Thyroid gland (tissue), 4 donors: Measurements from ENCODE around the gene FRMD4A. TPM values are rescaled to one million over a fixed set of nuclear protein-coding genes. Genes with fewer than 3 reads are reported as not detected.

ENCODE experiments used
- DNase-seq, 2 donors: peaks; one replicate each; pipeline ENCODE4 v3.0.0-alpha.2; 2019
- H3K27ac ChIP-seq, 3 donors: fragments of 200-600 bp; sonication (generic); 1 replicate in 2 of 3; 2 replicates in 1 of 3; pipeline ENCODE4 v1.5.1; 2016 to 2019; ENCODE audit warnings: mild to moderate bottlenecking in 1 of 3, moderate library complexity in 1 of 3
- H3K27me3 ChIP-seq: fragments of 200-600 bp; sonication (generic); one replicate; pipeline ENCODE4 v1.5.1; 2019
- H3K36me3 ChIP-seq, 2 donors: fragments of 200-600 bp; sonication (generic); one replicate each; pipeline ENCODE4 v1.5.1; 2016 to 2019
- H3K4me1 ChIP-seq, 2 donors: fragments of 200-600 bp; sonication (generic); one replicate each; pipeline ENCODE4 v1.5.1; 2017 to 2019
- H3K4me3 ChIP-seq, 3 donors: fragments of 200-600 bp; sonication (generic); replicated peaks in 1 of 3; 1 replicate in 2 of 3; 2 replicates in 1 of 3; pipeline ENCODE4 v1.5.1; 2016; ENCODE audit warnings: mild to moderate bottlenecking in 1 of 3
- H3K9me3 ChIP-seq: fragments of 200-600 bp; sonication (generic); one replicate; pipeline ENCODE4 v1.5.1; 2017
- CTCF ChIP-seq, 6 experiments: fragments of 200-600 bp in 3 of 6; fragments of 450-650 bp in 3 of 6; sonication (generic) in 3 of 6; IDR thresholded peaks; one replicate each; pipeline ENCODE4 v1.5.1; 2016 to 2019; ENCODE audit warnings: antibody characterized with exemption in 6 of 6, mild to moderate bottlenecking in 2 of 6, inconsistent platforms in 1 of 6, moderate library complexity in 1 of 6
- POLR2A ChIP-seq, 2 donors: fragments of 450-650 bp; IDR thresholded peaks; one replicate each; pipeline ENCODE4 v1.6.1; 2017; ENCODE audit warnings: antibody characterized with exemption in 2 of 2, mild to moderate bottlenecking in 2 of 2, moderate library complexity in 1 of 2
- WGBS, 2 donors: methylation state at CpG; one replicate each; pipeline ENCODE4 v1.1.5; 2017; 5-methylcytosine and 5-hydroxymethylcytosine counted together
- intact Hi-C: fragments of 100-400 bp; cut with DNase I; formaldehyde crosslinking; loops from one replicate; pipeline ENCODE4 v1.15.1; 2023
- total RNA-seq, 4 donors: library from RNA; depleted of rRNA; stranded (reverse); fragments of >200 nt; gene quantifications; one replicate each; pipeline ENCODE4 v1.2.3, GENCODE V29; 2016

The FRMD4A gene
- total RNA-seq, 4 donors from 2014 or later, result 10.6 to 18.6 (median 16.3) TPM

- no peak overlapping the region for H3K27ac ChIP-seq
- no peak for DNase-seq
- WGBS, 2 donors, result 90 to 93% methylated on average over 13 of the region's 13 CpGs
- intact Hi-C loops, result no loop called here
- no peaks in the 10 kb centered on the region for H3K36me3 ChIP-seq
- TF ChIP-seq POLR2A (IDR thresholded peaks at IDR 0.05), result no peak
- no peaks in the 10 kb centered on the region for H3K9me3 ChIP-seq
- H3K27me3 ChIP-seq, result no peaks in the 10 kb centered on the region
- H3K4me3 ChIP-seq, result no peak overlapping the region
- peaks cover 9 to 15% of the 10 kb centered on the region in 2 donors for H3K4me1 ChIP-seq
Measured at GRCh38 chr10:14172336-14172950, 158.3 kb downstream of the FRMD4A start.

- Histone ChIP-seq H3K36me3 (no peaks in the 10 kb centered on the region), H3K27me3 (no peaks in the 10 kb centered on the region), H3K27ac (no peak overlapping the region), H3K4me3 (no peak overlapping the region), H3K9me3 (no peaks in the 10 kb centered on the region), H3K4me1 (peaks cover 9 to 15% of the 10 kb centered on the region in 2 donors)
- WGBS, 2 donors, result 94 to 100% methylated on average over 1 of the region's 1 CpG
- TF ChIP-seq POLR2A (IDR thresholded peaks at IDR 0.05), result no peak
- no peak for TF ChIP-seq CTCF (IDR thresholded peaks at IDR 0.05)
- no peak for DNase-seq
- intact Hi-C loops, result no loop called here
Measured at GRCh38 chr10:14171336-14171735, 159.4 kb downstream of the FRMD4A start.

- Histone ChIP-seq H3K27me3 (no peaks in the 10 kb centered on the region), H3K27ac (no peak overlapping the region), H3K36me3 (no peaks in the 10 kb centered on the region), H3K4me3 (no peak overlapping the region), H3K9me3 (no peaks in the 10 kb centered on the region), H3K4me1 (no peaks in the 10 kb centered on the region)
- no peak for DNase-seq
- 68 to 72% methylated on average over 20 of the region's 20 CpGs for WGBS, 2 donors
- TF ChIP-seq CTCF (IDR thresholded peaks at IDR 0.05), result no peak
- no peak for TF ChIP-seq POLR2A (IDR thresholded peaks at IDR 0.05)
- intact Hi-C loops, result no loop called here
Measured at GRCh38 chr10:14163377-14164086, 167.2 kb downstream of the FRMD4A start.

GRCh38 chr10:14162629-14163344, 167.9 kb downstream of the FRMD4A start:
- intact Hi-C loops, result no loop called here
- Histone ChIP-seq H3K4me3 (no peak overlapping the region), H3K36me3 (no peaks in the 10 kb centered on the region), H3K27me3 (no peaks in the 10 kb centered on the region), H3K4me1 (no peaks in the 10 kb centered on the region), H3K9me3 (no peaks in the 10 kb centered on the region), H3K27ac (no peak overlapping the region)
- 72 to 73% methylated on average over 5 of the region's 5 CpGs for WGBS, 2 donors
- no peak for DNase-seq
- no peak for TF ChIP-seq CTCF (IDR thresholded peaks at IDR 0.05)
- TF ChIP-seq POLR2A (IDR thresholded peaks at IDR 0.05), result no peak

- Histone ChIP-seq H3K9me3 (no peaks in the 10 kb centered on the region), H3K4me1 (no peaks in the 10 kb centered on the region), H3K27ac (no peak overlapping the region), H3K36me3 (no peaks in the 10 kb centered on the region), H3K4me3 (no peak overlapping the region), H3K27me3 (no peaks in the 10 kb centered on the region)
- intact Hi-C loops, result no loop called here
- 92 to 95% methylated on average over 5 of the region's 5 CpGs for WGBS, 2 donors
- TF ChIP-seq POLR2A (IDR thresholded peaks at IDR 0.05), result no peak
- no peak for TF ChIP-seq CTCF (IDR thresholded peaks at IDR 0.05)
- no peak for DNase-seq
Measured at GRCh38 chr10:14162061-14162460, 168.7 kb downstream of the FRMD4A start.
